ENCODE measurements around the gene ST14.

GRCh38 chr11:130121445-130121978, 38.1 kb upstream of the ST14 start:
- TF ChIP-seq EZH2 (IDR thresholded peaks at IDR 0.05; ENCODE audit: borderline replicate concordance, insufficient read depth, low read depth, low read length, poor library complexity, severe bottlenecking) (no peak), CTCF (IDR thresholded peaks at IDR 0.05) (no peak)
